Measurements from ENCODE around the gene ROGDI.

ROGDI gene

GRCh38 chr16:4839942-4840341 is 37.5 kb upstream of the ROGDI start:
- no peak for DNase-seq (ENCODE audit: low spot score)
- in situ Hi-C loops (cut with MboI; ENCODE audit: low pct_unique_long_range_greater_than_20kb, low sequenced_read_pairs, unreplicated experiment) = no loop called here
- TF ChIP-seq CTCF (IDR thresholded peaks at IDR 0.05; ENCODE audit: extremely low read depth, insufficient read depth, missing control alignments) = no peak

- TF ChIP-seq CTCF (IDR thresholded peaks at IDR 0.05; ENCODE audit: extremely low read depth, insufficient read depth, missing control alignments) = no peak
Observed at GRCh38 chr16:4837733-4838501, 35.5 kb upstream of the ROGDI start.

GRCh38 chr16:4836727-4837126 is 34.3 kb upstream of the ROGDI start:
- TF ChIP-seq CTCF (IDR thresholded peaks at IDR 0.05; ENCODE audit: extremely low read depth, insufficient read depth, missing control alignments) = no peak
- no peak for DNase-seq (ENCODE audit: low spot score)
- in situ Hi-C loops (cut with MboI; ENCODE audit: low pct_unique_long_range_greater_than_20kb, low sequenced_read_pairs, unreplicated experiment) = no loop called here

More at GRCh38 chr16:4837733-4838501, 35.5 kb upstream of the ROGDI start:
- DNase-seq (ENCODE audit: low spot score) = no peak
- in situ Hi-C loops (cut with MboI; ENCODE audit: low pct_unique_long_range_greater_than_20kb, low sequenced_read_pairs, unreplicated experiment) = no loop called here

GRCh38 chr16:4833584-4833983 is 31.2 kb upstream of the ROGDI start:
- TF ChIP-seq CTCF (IDR thresholded peaks at IDR 0.05; ENCODE audit: extremely low read depth, insufficient read depth, missing control alignments) = no peak
- in situ Hi-C loops (cut with MboI; ENCODE audit: low pct_unique_long_range_greater_than_20kb, low sequenced_read_pairs, unreplicated experiment) = no loop called here
- DNase-seq (ENCODE audit: low spot score) = no peak

- no peak for DNase-seq (ENCODE audit: low spot score)
- TF ChIP-seq CTCF (IDR thresholded peaks at IDR 0.05; ENCODE audit: extremely low read depth, insufficient read depth, missing control alignments) = no peak
- in situ Hi-C loops (cut with MboI; ENCODE audit: low pct_unique_long_range_greater_than_20kb, low sequenced_read_pairs, unreplicated experiment) = no loop called here
Observed at GRCh38 chr16:4832698-4833343, 30.4 kb upstream of the ROGDI start.

- in situ Hi-C loops (cut with MboI; ENCODE audit: low pct_unique_long_range_greater_than_20kb, low sequenced_read_pairs, unreplicated experiment) = no loop called here
- TF ChIP-seq CTCF (IDR thresholded peaks at IDR 0.05; ENCODE audit: extremely low read depth, insufficient read depth, missing control alignments) = no peak
- no peak for DNase-seq (ENCODE audit: low spot score)
Observed at GRCh38 chr16:4831616-4832015, 29.2 kb upstream of the ROGDI start.
